ENCODE data around the gene PKD2L2.
"Not testable (repeated sequence)": the region's sequence is repeated elsewhere in the genome, so short reads cannot be mapped to it uniquely, and the experiment has no call there.

Gene PKD2L2

DNA sequence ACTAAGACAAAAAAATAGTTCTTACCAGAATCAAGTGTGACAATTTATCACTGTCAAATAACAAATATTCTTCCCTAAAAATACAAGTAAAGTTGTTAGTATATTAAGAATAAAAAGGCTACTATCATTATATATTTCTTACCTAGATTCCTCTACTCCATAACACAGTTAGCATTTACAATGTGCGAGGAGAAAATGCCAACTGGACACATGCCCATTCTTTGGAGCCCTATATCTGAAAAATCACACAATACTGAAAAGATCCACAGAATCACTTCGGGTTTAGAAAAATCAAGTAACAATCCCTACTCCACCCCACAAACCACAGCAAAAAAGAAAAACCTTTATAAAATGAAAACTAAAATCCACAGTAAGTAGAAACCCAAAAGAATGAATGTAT is 70.9 kb downstream of the PKD2L2 start:
- DNase-seq, result no peak

DNA sequence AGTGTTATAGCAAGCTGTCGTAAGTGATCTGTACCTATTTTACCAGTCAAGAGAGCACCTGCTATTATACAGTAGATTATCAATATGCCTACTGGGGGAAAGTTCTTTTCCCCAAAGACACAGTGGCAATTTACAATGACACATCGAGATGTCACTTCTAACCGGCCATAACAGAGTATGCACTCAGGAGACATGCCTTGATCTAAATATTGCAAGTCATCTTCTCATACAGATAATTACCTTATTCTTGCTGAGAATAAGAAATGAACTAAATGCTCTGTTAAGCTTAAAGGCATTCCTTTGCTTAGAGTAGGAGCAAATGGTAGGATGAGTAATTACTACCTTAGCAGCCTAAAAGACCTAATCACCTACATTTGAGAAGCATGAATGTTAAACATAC is 71.6 kb downstream of the PKD2L2 start:
- DNase-seq, result no peak

DNA sequence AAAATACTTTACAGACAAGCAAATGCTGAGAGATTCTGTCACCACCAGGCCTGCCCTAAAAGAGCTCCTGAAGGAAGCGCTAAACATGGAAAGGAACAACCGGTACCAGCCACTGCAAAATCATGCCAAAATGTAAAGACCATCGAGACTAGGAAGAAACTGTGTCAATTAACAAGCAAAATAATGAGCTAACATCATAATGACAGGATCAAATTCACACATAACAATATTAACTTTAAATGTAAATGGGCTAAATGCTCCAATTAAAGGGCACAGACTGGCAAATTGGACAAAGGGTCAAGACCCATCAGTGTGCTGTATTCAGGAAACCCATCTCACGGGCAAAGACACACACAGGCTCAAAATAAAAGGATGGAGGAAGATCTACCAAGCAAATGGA is 81.1 kb downstream of the PKD2L2 start:
- DNase-seq, result not testable (repeated sequence)

DNA sequence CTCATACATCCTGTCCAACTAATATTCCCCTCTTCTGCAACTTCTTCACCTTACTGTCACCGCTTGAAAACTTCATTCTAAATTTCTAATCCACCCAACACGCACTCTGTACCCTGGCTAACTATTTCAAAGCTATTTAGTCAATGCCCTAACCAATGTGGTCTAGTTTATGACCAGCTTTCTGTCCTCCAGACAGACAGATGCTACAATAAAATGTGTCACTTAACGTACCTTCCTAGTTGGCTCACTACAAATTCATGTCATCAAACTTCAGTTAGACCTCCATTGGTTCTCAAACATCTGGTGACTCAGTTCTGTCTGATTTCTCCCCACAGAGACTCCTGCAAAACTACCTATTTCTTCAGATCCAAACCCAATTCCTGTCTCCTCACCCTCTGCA is 86.0 kb downstream of the PKD2L2 start:
- no peak for DNase-seq

DNA sequence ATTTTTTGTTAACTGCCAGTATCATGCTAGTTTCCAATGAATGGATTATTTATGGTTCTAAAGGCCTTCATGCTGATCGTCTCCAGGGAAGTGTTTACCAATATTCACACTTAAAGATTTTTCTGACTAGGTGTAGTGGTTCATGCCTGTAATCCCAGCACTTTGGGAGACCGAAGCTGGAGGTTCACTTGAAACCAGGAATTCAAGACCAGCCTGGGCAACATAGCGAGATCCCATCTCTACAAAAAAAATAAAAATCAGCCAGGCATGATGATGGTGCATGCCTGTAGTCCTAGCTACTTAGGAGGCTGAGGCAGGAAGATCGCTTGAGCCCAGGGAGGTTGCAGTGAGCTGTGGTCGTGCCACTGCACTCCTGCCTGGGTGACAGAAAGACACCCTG is 100.2 kb downstream of the PKD2L2 start:
- no peak for DNase-seq
